ENCODE results near the gene GMDS. TPM values are rescaled to one million over a fixed set of nuclear protein-coding genes. Genes with fewer than 3 reads are reported as not detected.
A peak's percentile ranks its signal among the peaks of the same experiment; 100 is the strongest.

GMDS gene
- total RNA-seq, 4 donors from 2014 or later = 197 to 375 (median 215) TPM

DNA sequence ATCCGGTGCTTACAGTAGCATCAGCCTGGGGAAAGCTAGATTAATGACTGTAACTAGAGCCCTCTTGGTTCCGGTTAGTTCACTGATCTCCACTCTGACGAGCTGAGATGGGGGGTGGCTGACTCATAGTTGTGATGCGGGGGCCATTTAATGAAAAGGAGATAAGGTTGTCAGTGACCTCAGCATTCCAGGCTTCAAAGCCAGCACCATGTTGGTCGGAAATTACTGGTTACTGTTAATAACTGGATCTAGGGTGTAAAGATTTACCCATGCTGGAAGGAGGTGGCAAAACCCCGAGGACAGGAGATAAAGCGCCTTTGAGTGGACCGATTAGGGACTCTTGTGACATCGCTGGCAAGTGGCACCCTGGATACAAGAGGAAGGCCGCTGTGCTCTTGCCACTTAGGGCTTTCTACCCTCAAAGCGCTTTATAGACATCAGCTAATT is 614.6 kb downstream of the GMDS start:
- Histone ChIP-seq H3K9me3 (no peaks in the 10 kb centered on the region), H3K4me3 (no peak overlapping the region), H3K27ac (no peak overlapping the region), H3K36me3 (no peaks in the 10 kb centered on the region), H3K27me3 (peaks cover 0 to 5% of the 10 kb centered on the region in 2 donors), H3K4me1 (no peaks in the 10 kb centered on the region)
- TF ChIP-seq CTCF (IDR thresholded peaks at IDR 0.05) (no peak), POLR2A (IDR thresholded peaks at IDR 0.05) (no peak)
- no peak for DNase-seq

GRCh38 chr6:1630212-1630770 is 615.1 kb downstream of the GMDS start:
- Histone ChIP-seq H3K4me3 (no peak overlapping the region), H3K4me1 (peaks cover 0 to 4% (median 0%) of the 10 kb centered on the region in 4 donors), H3K36me3 (no peaks in the 10 kb centered on the region), H3K27me3 (peaks cover 0 to 7% of the 10 kb centered on the region in 2 donors), H3K9me3 (no peaks in the 10 kb centered on the region), H3K27ac (no peak overlapping the region)
- no peak for DNase-seq
- TF ChIP-seq POLR2A (IDR thresholded peaks at IDR 0.05) (no peak), CTCF (IDR thresholded peaks at IDR 0.05) (no peak)

DNA sequence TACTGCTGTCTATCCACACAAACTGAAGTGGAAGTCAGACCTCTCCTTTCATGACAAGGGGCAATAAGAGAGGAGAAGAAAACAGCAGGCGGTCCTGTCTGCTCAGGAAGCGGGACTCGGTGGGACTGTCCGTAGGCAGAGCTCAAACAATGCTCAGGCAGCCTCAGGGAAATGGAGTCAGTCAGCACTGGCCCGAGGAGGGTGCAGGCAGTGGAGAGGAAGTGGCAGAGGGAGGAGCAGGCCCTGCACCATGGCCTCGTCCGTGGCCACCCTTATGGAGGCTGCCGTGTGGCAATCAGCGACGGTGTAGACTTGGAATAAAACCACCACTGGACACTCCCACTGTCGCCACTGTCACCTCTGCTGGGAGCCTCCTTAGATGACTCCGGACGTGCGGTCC is 616.1 kb downstream of the GMDS start:
- Histone ChIP-seq H3K4me1 (peaks cover 0 to 14% (median 0%) of the 10 kb centered on the region in 4 donors), H3K36me3 (peaks cover 0 to under 1% (median 0%) of the 10 kb centered on the region in 3 donors), H3K9me3 (no peaks in the 10 kb centered on the region), H3K4me3 (no peak overlapping the region), H3K27ac (no peak overlapping the region), H3K27me3 (peaks cover 0 to 7% of the 10 kb centered on the region in 2 donors)
- TF ChIP-seq POLR2A (IDR thresholded peaks at IDR 0.05) (no peak), CTCF (IDR thresholded peaks at IDR 0.05) (no peak)
- peak in 1 of 3 donors; percentile 37 for DNase-seq

- TF ChIP-seq CTCF (IDR thresholded peaks at IDR 0.05) (no peak), POLR2A (IDR thresholded peaks at IDR 0.05) (no peak)
- H3K27me3 ChIP-seq = peaks cover 0 to 7% of the 10 kb centered on the region in 2 donors
Observed at GRCh38 chr6:1627827-1628560, 617.4 kb downstream of the GMDS start.

GRCh38 chr6:1626481-1626880 is 618.9 kb downstream of the GMDS start:
- H3K36me3 ChIP-seq = peaks cover 0 to 20% (median 0%) of the 10 kb centered on the region in 3 donors
- no peak overlapping the region for H3K4me3 ChIP-seq
- no peaks in the 10 kb centered on the region for H3K9me3 ChIP-seq
- H3K4me1 ChIP-seq = peaks cover 0 to 15% (median 0%) of the 10 kb centered on the region in 4 donors
- no peak overlapping the region for H3K27ac ChIP-seq
- no peak for DNase-seq
- TF ChIP-seq POLR2A (IDR thresholded peaks at IDR 0.05) = no peak
- TF ChIP-seq CTCF (IDR thresholded peaks at IDR 0.05) = no peak
- H3K27me3 ChIP-seq = peaks cover 0 to 7% of the 10 kb centered on the region in 2 donors

More at GRCh38 chr6:1627827-1628560, 617.4 kb downstream of the GMDS start:
- peaks cover 0 to 8% (median 0%) of the 10 kb centered on the region in 3 donors for H3K36me3 ChIP-seq
- no peak overlapping the region for H3K27ac ChIP-seq
- no peak for DNase-seq
- no peaks in the 10 kb centered on the region for H3K9me3 ChIP-seq
- H3K4me1 ChIP-seq = peaks cover 0 to 15% (median 0%) of the 10 kb centered on the region in 4 donors
- H3K4me3 ChIP-seq = no peak overlapping the region

Measured in Peyer's patch (tissue), 4 donors.